ENCODE measurements around the gene ALDH3A1.

- TF ChIP-seq CTCF (IDR thresholded peaks at IDR 0.05; ENCODE audit: low read depth, low read length, poor library complexity, severe bottlenecking) (no peak), EZH2phosphoT487 (IDR thresholded peaks at IDR 0.05; ENCODE audit: borderline replicate concordance, low read length) (no peak)
These were observed 34.2 kb downstream of the ALDH3A1 start for GRCh38 chr17:19713901-19714361.
